ENCODE measurements around the gene BCAS4.
"Not testable (repeated sequence)": the region's sequence is repeated elsewhere in the genome, so short reads cannot be mapped to it uniquely, and the experiment has no call there.

BCAS4 gene

DNA sequence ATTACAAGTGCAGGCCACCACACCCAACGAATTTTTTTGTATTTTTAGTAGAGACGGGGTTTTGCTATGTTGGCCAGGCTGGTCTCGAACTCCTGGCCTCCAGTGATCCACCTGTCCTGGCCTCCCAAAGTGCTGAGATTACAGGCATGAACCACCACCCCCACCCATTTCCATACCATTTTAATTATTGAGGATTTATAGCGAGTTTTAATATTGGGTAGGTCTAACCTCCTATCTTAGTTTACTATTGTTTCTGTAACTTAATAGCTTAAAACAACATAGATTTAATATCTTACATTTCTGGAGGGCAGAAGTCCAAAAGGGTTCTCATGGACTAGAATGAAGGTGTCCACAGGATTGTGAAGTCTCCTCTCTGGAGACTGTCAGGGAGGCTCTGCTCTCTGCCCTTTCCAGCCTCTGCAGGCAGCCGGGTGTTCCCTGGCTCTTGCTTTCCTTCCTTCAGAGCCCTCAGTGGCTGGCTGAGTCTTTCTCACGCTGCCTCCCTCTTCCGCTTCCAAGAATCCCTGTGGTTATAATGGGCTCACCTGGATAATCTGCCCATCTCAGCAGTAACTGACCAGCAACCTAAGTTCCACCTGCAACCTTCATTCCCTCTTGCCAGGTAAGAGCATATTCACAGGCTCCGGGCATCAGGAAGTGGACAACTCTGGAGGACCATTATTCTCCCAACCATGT is 18.6 kb upstream of the BCAS4 start:
- H3K9me3 ChIP-seq (ENCODE audit: control insufficient read depth, low read length), result no peaks in the 10 kb centered on the region
- H3K27me3 ChIP-seq (ENCODE audit: control insufficient read depth, insufficient read depth, low read length), result no peaks in the 10 kb centered on the region
- no peaks in the 10 kb centered on the region for H3K4me1 ChIP-seq (ENCODE audit: control insufficient read depth, insufficient read depth, low read length)
- no peaks in the 10 kb centered on the region for H3K36me3 ChIP-seq (ENCODE audit: control insufficient read depth, insufficient read depth, low read length)
- no peak overlapping the region for H3K4me3 ChIP-seq (ENCODE audit: low read length)
- H3K9ac ChIP-seq (ENCODE audit: low read length), result no peak overlapping the region

DNA sequence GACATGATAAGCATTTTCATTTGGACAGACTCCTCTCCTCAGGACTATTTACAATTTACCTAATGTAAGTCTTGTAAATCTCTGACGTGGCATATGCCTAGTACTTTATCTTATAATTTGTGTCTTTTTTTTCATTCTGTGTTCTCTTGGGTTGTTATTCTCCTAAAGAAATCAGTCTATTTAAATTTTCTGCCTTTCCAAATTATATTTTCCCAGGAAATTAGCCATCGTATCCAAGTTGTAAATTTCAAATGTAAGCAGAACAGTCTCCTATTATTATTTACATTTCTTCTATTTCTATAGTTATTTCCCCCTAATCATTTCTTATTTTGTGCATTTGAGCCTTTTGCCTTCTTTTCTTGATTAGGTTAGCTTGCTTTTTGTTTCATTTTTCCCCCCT is 17.5 kb upstream of the BCAS4 start:
- no peaks in the 10 kb centered on the region for H3K27me3 ChIP-seq (ENCODE audit: control insufficient read depth, insufficient read depth, low read length)
- H3K9ac ChIP-seq (ENCODE audit: low read length), result no peak overlapping the region
- no peak overlapping the region for H3K4me3 ChIP-seq (ENCODE audit: low read length)
- H3K9me3 ChIP-seq (ENCODE audit: control insufficient read depth, low read length), result no peaks in the 10 kb centered on the region
- H3K36me3 ChIP-seq (ENCODE audit: control insufficient read depth, insufficient read depth, low read length), result no peaks in the 10 kb centered on the region
- no peaks in the 10 kb centered on the region for H3K4me1 ChIP-seq (ENCODE audit: control insufficient read depth, insufficient read depth, low read length)

DNA sequence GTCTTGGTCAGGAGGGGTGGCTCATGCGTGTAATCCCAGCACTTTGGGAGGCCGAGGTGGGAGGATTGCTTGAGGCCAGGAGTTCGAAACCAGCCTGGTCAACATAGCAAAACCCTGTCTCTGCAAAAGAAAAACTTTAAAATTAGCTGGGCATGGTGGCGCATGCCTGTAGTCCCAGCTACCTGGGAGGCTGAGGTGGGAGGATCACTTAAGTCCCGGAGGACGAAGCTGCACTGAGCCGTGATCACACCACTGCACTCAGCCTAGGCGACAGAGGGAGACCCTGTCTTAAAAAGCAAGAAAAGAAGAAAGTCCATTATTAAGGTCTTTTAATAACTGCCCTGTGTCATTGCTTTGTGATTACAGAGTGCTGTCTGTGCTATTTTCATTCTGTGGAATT is 15.9 kb upstream of the BCAS4 start:
- not testable (repeated sequence) for H3K36me3 ChIP-seq (ENCODE audit: control insufficient read depth, insufficient read depth, low read length); H3K9me3 ChIP-seq (ENCODE audit: control insufficient read depth, low read length); H3K4me3 ChIP-seq (ENCODE audit: low read length); H3K9ac ChIP-seq (ENCODE audit: low read length); H3K27me3 ChIP-seq (ENCODE audit: control insufficient read depth, insufficient read depth, low read length); H3K4me1 ChIP-seq (ENCODE audit: control insufficient read depth, insufficient read depth, low read length)

DNA sequence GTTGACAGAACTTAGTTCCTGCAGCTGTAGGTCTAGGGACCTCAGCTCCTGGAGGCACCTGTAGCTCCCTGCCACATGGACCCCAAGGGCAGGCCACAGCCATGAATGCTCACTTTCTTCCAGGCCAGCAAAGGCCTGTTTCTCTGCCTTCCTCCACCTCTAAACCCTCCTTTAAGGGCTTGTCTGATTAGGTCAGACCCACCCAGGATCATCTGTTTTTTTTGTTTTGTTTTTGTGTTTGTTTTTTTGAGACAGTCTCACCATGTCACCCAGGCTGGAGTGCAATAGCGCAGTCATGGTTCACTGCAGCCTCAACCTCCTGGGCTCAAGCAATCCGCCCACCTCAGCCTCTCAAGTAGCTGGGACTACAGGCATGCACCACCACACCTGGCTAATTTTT is 11.5 kb upstream of the BCAS4 start:
- H3K27me3 ChIP-seq (ENCODE audit: control insufficient read depth, insufficient read depth, low read length), result no peaks in the 10 kb centered on the region
- no peaks in the 10 kb centered on the region for H3K9me3 ChIP-seq (ENCODE audit: control insufficient read depth, low read length)
- no peak overlapping the region for H3K4me3 ChIP-seq (ENCODE audit: low read length)
- no peaks in the 10 kb centered on the region for H3K36me3 ChIP-seq (ENCODE audit: control insufficient read depth, insufficient read depth, low read length)
- no peaks in the 10 kb centered on the region for H3K4me1 ChIP-seq (ENCODE audit: control insufficient read depth, insufficient read depth, low read length)
- no peak overlapping the region for H3K9ac ChIP-seq (ENCODE audit: low read length)

DNA sequence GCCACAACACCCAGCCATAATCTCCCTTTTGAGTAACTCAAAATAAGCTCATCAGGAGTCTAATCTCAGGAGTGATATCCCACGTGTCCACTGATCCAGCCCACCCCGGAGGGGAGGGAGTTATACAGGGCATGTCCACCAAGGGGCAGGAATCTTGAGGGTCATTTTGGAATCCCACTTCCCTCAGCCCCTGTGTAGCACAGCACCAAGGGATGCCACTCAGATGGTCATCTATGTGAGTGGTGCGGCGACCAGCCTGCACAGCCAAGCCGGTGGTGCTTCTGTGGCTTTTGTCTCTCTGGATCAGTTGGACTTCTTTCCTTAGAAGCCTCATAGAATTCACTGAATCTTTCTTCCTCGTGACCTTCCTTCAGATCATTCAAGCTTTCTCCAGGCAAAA is 11.0 kb upstream of the BCAS4 start:
- Histone ChIP-seq H3K9me3 (ENCODE audit: control insufficient read depth, low read length) (no peaks in the 10 kb centered on the region), H3K4me1 (ENCODE audit: control insufficient read depth, insufficient read depth, low read length) (no peaks in the 10 kb centered on the region), H3K27me3 (ENCODE audit: control insufficient read depth, insufficient read depth, low read length) (no peaks in the 10 kb centered on the region), H3K9ac (ENCODE audit: low read length) (no peak overlapping the region), H3K4me3 (ENCODE audit: low read length) (no peak overlapping the region), H3K36me3 (ENCODE audit: control insufficient read depth, insufficient read depth, low read length) (no peaks in the 10 kb centered on the region)

DNA sequence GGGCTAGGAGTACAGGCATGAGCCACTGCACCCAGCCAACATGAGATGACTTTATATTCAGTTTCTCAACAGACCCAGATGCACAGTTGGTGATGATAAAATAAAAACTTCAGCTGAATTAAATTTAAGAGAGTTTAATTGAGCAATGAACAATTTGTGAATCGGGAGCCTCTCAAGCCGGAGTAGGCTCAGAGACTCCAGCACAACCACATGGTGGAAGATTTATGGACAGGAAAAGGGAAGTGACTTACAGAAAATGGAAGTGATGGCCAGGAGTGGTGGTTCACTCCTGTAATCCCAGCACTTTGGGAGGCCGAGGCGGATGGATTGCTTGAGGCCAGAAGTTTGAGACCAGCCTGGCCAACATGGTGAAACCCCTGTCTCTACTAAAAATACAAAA is 10.4 kb upstream of the BCAS4 start:
- Histone ChIP-seq H3K4me3 (ENCODE audit: low read length) (no peak overlapping the region), H3K4me1 (ENCODE audit: control insufficient read depth, insufficient read depth, low read length) (no peaks in the 10 kb centered on the region), H3K27me3 (ENCODE audit: control insufficient read depth, insufficient read depth, low read length) (no peaks in the 10 kb centered on the region), H3K9me3 (ENCODE audit: control insufficient read depth, low read length) (no peaks in the 10 kb centered on the region), H3K9ac (ENCODE audit: low read length) (no peak overlapping the region), H3K36me3 (ENCODE audit: control insufficient read depth, insufficient read depth, low read length) (no peaks in the 10 kb centered on the region)

DNA sequence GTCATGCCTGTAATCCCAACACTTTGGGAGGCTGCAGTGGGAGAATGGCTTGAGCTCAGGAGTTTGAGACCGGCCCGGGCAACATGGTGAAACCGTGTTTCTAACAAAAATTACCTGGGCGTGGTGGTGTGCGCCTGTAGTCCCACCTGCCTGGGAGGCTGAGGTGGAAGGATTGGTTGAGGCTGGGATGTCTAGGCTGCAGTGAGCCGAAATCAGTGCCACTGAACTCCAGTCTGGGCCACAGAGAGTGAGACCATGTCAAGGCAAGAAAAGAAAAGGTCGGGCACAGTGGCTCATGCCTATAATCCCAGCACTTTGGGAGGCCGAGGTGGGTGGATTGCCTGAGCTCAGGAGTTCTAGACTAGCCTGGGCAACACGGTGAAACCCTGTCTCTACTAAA is 8.2 kb upstream of the BCAS4 start:
- Histone ChIP-seq H3K9me3 (ENCODE audit: control insufficient read depth, low read length) (no peaks in the 10 kb centered on the region), H3K4me1 (ENCODE audit: control insufficient read depth, insufficient read depth, low read length) (peaks cover 14% of the 10 kb centered on the region), H3K9ac (ENCODE audit: low read length) (no peak overlapping the region), H3K36me3 (ENCODE audit: control insufficient read depth, insufficient read depth, low read length) (no peaks in the 10 kb centered on the region), H3K27me3 (ENCODE audit: control insufficient read depth, insufficient read depth, low read length) (no peaks in the 10 kb centered on the region), H3K4me3 (ENCODE audit: low read length) (no peak overlapping the region)

DNA sequence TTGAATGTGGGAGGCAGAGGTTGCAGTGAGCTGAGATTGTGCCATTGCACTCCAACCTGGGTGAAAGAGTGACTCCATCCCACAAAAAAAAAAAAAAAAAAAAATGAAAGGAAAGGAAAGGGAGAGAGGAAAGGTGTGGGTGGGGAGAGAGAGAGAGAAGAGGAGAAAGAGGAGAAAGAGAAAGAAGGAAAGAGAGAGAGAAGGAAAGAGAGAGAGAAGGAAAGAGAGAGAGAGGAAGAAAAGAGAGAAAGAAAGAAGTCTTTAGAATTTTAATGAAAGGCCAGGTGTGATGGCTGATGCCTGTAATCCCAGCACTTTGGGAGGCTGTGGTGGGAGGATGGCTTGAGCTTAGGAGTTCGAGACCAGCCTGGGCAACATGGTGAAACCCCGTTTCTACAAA is 7.7 kb upstream of the BCAS4 start:
- no peaks in the 10 kb centered on the region for H3K27me3 ChIP-seq (ENCODE audit: control insufficient read depth, insufficient read depth, low read length)
- H3K9me3 ChIP-seq (ENCODE audit: control insufficient read depth, low read length), result no peaks in the 10 kb centered on the region
- H3K4me3 ChIP-seq (ENCODE audit: low read length), result no peak overlapping the region
- H3K9ac ChIP-seq (ENCODE audit: low read length), result no peak overlapping the region
- peaks cover 14% of the 10 kb centered on the region for H3K4me1 ChIP-seq (ENCODE audit: control insufficient read depth, insufficient read depth, low read length)
- H3K36me3 ChIP-seq (ENCODE audit: control insufficient read depth, insufficient read depth, low read length), result no peaks in the 10 kb centered on the region

- Histone ChIP-seq H3K4me3 (ENCODE audit: low read length) (no peak overlapping the region), H3K27me3 (ENCODE audit: control insufficient read depth, insufficient read depth, low read length) (no peaks in the 10 kb centered on the region), H3K36me3 (ENCODE audit: control insufficient read depth, insufficient read depth, low read length) (no peaks in the 10 kb centered on the region), H3K9me3 (ENCODE audit: control insufficient read depth, low read length) (no peaks in the 10 kb centered on the region), H3K4me1 (ENCODE audit: control insufficient read depth, insufficient read depth, low read length) (peaks cover 14% of the 10 kb centered on the region), H3K9ac (ENCODE audit: low read length) (no peak overlapping the region)
These were observed 6.5 kb upstream of the BCAS4 start for GRCh38 chr20:50788045-50788991.

- Histone ChIP-seq H3K4me1 (ENCODE audit: control insufficient read depth, insufficient read depth, low read length) (peaks cover 21% of the 10 kb centered on the region), H3K27me3 (ENCODE audit: control insufficient read depth, insufficient read depth, low read length) (no peaks in the 10 kb centered on the region), H3K4me3 (ENCODE audit: low read length) (no peak overlapping the region), H3K36me3 (ENCODE audit: control insufficient read depth, insufficient read depth, low read length) (no peaks in the 10 kb centered on the region), H3K9ac (ENCODE audit: low read length) (peak overlapping the region; percentile 73), H3K9me3 (ENCODE audit: control insufficient read depth, low read length) (no peaks in the 10 kb centered on the region)
These were observed 4.8 kb upstream of the BCAS4 start for GRCh38 chr20:50789968-50790650.

DNA sequence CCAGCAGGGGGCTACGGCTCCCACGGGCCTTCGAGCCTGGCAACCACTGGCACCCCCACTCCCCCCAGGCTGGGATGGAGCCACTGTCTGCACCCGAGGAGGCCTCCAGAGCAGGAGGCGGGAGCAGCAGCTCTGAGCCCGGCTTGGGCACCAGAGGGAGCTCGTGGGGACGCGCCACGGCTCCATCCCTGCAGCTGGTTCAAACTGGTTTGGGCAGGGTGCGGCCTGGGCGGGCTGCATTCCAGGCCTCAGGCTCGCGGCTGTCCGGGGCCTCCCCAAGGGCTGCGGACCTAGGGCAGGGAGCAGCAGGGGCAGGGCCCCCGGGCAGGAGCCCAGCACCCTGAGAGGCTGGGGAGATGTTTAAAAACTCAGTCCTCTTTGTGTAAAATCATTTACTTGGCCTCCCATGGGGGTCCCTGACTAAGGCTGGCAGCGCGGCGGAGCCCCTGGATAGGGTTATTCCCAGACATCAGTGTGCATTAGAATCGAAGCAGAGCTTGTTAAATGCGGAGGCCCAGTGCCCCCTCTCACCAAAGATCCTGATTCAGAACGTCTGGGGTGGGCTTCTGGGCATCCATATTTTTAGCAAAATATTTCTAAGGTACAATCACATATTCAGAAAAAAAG is 4.1 kb upstream of the BCAS4 start:
- Histone ChIP-seq H3K9ac (ENCODE audit: low read length) (peak overlapping the region; percentile 73), H3K27me3 (ENCODE audit: control insufficient read depth, insufficient read depth, low read length) (no peaks in the 10 kb centered on the region), H3K4me1 (ENCODE audit: control insufficient read depth, insufficient read depth, low read length) (peaks cover 21% of the 10 kb centered on the region), H3K9me3 (ENCODE audit: control insufficient read depth, low read length) (no peaks in the 10 kb centered on the region), H3K4me3 (ENCODE audit: low read length) (no peak overlapping the region), H3K36me3 (ENCODE audit: control insufficient read depth, insufficient read depth, low read length) (no peaks in the 10 kb centered on the region)

All from mucosa of stomach (tissue), 1 donor.